Endodermal cell (in vitro differentiated cells): ENCODE data around the gene STYK1. TPM values are rescaled to one million over a fixed set of nuclear protein-coding genes. Genes with fewer than 3 reads are reported as not detected.

Experiments
- DNase-seq: peaks from one replicate; pipeline ENCODE4 v3.0.0-alpha.2; 2017
- H3K27ac ChIP-seq: 2 replicates; pipeline ENCODE4 v1.5.1; 2013; ENCODE audit warnings: mild to moderate bottlenecking, low read depth, low read length, moderate library complexity
- H3K27me3 ChIP-seq: 2 replicates; pipeline ENCODE4 v1.6.1; 2013; ENCODE audit warnings: mild to moderate bottlenecking, low read length, moderate library complexity; ENCODE audit not compliant: insufficient read depth, control insufficient read depth, poor library complexity, severe bottlenecking
- H3K36me3 ChIP-seq: 2 replicates; pipeline ENCODE4 v1.7.0; 2013; ENCODE audit warnings: mild to moderate bottlenecking, low read length, moderate library complexity; ENCODE audit not compliant: control insufficient read depth, insufficient read depth
- H3K4me1 ChIP-seq: one replicate; pipeline ENCODE4 v1.7.0; 2013; ENCODE audit warnings: low read length; ENCODE audit not compliant: control insufficient read depth, insufficient read depth
- H3K4me3 ChIP-seq: 2 replicates; pipeline ENCODE4 v1.5.1; 2013; ENCODE audit warnings: mild to moderate bottlenecking, low read length, moderate library complexity
- H3K9ac ChIP-seq: 2 replicates; pipeline ENCODE4 v1.6.1; 2013; ENCODE audit warnings: mild to moderate bottlenecking, low read length, moderate library complexity; ENCODE audit not compliant: poor library complexity, severe bottlenecking; ENCODE audit errors: extremely low read depth
- H3K9me3 ChIP-seq: 2 replicates; pipeline ENCODE4 v1.6.1; 2013; ENCODE audit warnings: mild to moderate bottlenecking, low read length, moderate library complexity; ENCODE audit not compliant: control insufficient read depth
- H3K27ac Mint-ChIP-seq: 2 replicates; pipeline ENCODE4 v1.8.0; 2020; ENCODE audit warnings: mixed read lengths
- H3K27me3 Mint-ChIP-seq: 2 replicates; pipeline ENCODE4 v1.8.0; 2021; ENCODE audit warnings: mild to moderate bottlenecking, mixed read lengths; ENCODE audit not compliant: insufficient read depth
- H3K36me3 Mint-ChIP-seq: 2 replicates; pipeline ENCODE4 v1.8.0; 2020; ENCODE audit warnings: low read depth, mixed read lengths
- H3K4me1 Mint-ChIP-seq: 2 replicates; pipeline ENCODE4 v1.8.0; 2020; ENCODE audit warnings: mixed read lengths
- H3K4me3 Mint-ChIP-seq: 2 replicates; pipeline ENCODE4 v1.8.0; 2020; ENCODE audit warnings: mild to moderate bottlenecking, moderate library complexity, mixed read lengths
- H3K9me3 Mint-ChIP-seq: 2 replicates; pipeline ENCODE4 v1.8.0; 2020; ENCODE audit warnings: mild to moderate bottlenecking, mixed read lengths
- WGBS, 2 experiments: methylation state at CpG; one replicate each; pipeline versions ENCODE4 v1.1.5 to v1.1.7; 2013; ENCODE audit warnings: missing lambda C conversion rate in 2 of 2, mixed read lengths in 1 of 2; ENCODE audit not compliant: insufficient coverage in 1 of 2, insufficient read length in 1 of 2; 5-methylcytosine and 5-hydroxymethylcytosine counted together
- total RNA-seq, 2 donors: library from RNA; stranded (reverse); fragmentation: NEBNext Ultra II Directional in 1 of 2; extraction: Animal tissue kit (Norgen Biotek cat#: 25700) in 1 of 2; gene quantifications; 2 replicates in 1 of 2; 3 replicates in 1 of 2; pipeline ENCODE4 v1.2.1, GENCODE V29; 2021
- TF ChIP-seq, protein P1 (sequence below): fragments of 200-600 bp; sonication (generic); conservative IDR thresholded peaks from 2 replicates; pipeline ENCODE4 v1.5.0; 2021; ENCODE audit warnings: antibody characterized with exemption, mild to moderate bottlenecking

STYK1 gene
- total RNA-seq, 2 donors from 2014 or later = 3.3 to 4.5 TPM

DNA sequence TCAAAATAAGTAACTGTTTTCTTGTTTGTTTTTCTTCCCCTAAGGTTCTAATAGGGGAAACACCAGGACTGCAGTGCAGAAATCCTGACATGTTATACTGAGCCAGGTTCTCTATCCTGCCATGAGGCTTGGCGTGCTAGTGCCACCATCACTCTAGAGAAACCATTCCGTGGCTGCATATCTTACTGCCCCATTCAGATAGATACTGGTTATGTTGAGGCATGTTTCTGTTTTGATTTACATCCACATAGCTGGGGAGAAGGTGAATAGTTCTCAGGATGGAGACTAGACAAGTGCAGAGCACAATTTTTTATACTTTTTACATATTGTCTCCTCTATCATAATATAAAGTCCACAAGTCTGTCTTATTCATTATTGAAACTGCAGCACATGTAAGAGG, 72.0 kb downstream of the STYK1 start:
- no peaks in the 10 kb centered on the region for H3K4me1 ChIP-seq
- TF ChIP-seq, protein P1, sequence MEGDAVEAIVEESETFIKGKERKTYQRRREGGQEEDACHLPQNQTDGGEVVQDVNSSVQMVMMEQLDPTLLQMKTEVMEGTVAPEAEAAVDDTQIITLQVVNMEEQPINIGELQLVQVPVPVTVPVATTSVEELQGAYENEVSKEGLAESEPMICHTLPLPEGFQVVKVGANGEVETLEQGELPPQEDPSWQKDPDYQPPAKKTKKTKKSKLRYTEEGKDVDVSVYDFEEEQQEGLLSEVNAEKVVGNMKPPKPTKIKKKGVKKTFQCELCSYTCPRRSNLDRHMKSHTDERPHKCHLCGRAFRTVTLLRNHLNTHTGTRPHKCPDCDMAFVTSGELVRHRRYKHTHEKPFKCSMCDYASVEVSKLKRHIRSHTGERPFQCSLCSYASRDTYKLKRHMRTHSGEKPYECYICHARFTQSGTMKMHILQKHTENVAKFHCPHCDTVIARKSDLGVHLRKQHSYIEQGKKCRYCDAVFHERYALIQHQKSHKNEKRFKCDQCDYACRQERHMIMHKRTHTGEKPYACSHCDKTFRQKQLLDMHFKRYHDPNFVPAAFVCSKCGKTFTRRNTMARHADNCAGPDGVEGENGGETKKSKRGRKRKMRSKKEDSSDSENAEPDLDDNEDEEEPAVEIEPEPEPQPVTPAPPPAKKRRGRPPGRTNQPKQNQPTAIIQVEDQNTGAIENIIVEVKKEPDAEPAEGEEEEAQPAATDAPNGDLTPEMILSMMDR = no peak
- peaks cover 34% of the 10 kb centered on the region for H3K36me3 ChIP-seq
- DNase-seq = no peak
- H3K27me3 Mint-ChIP-seq = no peaks in the 10 kb centered on the region
- no peaks in the 10 kb centered on the region for H3K9me3 Mint-ChIP-seq
- no peak overlapping the region for H3K4me3 Mint-ChIP-seq
- H3K9ac ChIP-seq = no peak overlapping the region
- H3K4me3 ChIP-seq = no peak overlapping the region
- H3K27ac Mint-ChIP-seq = no peak overlapping the region
- peaks cover 32% of the 10 kb centered on the region for H3K36me3 Mint-ChIP-seq
- no peaks in the 10 kb centered on the region for H3K27me3 ChIP-seq
- 100% methylated on average over 1 to 2 of the region's 2 CpGs for WGBS, 2 experiments
- no peaks in the 10 kb centered on the region for H3K9me3 ChIP-seq
- no peak overlapping the region for H3K27ac ChIP-seq
- no peaks in the 10 kb centered on the region for H3K4me1 Mint-ChIP-seq

DNA sequence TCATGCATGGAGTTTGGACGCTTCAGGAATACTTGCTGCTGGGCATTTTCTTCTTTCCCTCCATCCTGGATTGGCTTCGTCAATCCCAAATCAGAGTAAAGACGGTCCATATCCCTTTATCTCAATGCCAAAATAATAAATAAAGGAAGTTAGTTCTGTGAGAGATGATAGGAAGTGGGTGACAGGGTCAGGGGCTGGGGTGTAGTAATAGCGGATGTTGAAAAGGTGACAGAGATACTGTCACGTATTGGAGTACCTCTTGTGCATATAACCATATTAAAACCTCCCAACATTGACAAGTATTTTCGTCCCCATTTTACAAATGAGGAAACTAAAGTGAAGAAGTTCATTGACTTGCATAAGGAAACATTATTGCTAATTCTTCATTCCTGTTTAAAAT, 72.9 kb downstream of the STYK1 start:
- Mint-ChIP-seq H3K27me3 (no peaks in the 10 kb centered on the region), H3K27ac (no peak overlapping the region), H3K36me3 (peaks cover 27% of the 10 kb centered on the region), H3K4me3 (no peak overlapping the region), H3K4me1 (no peaks in the 10 kb centered on the region), H3K9me3 (no peaks in the 10 kb centered on the region)
- TF ChIP-seq, protein P1 = no peak
- Histone ChIP-seq H3K9me3 (no peaks in the 10 kb centered on the region), H3K27ac (no peak overlapping the region), H3K27me3 (no peaks in the 10 kb centered on the region), H3K9ac (no peak overlapping the region), H3K4me1 (no peaks in the 10 kb centered on the region), H3K36me3 (peaks cover 28% of the 10 kb centered on the region), H3K4me3 (no peak overlapping the region)
- no peak for DNase-seq
- WGBS, 2 experiments = 90 to 100% methylated on average over 1 to 6 of the region's 6 CpGs

DNA sequence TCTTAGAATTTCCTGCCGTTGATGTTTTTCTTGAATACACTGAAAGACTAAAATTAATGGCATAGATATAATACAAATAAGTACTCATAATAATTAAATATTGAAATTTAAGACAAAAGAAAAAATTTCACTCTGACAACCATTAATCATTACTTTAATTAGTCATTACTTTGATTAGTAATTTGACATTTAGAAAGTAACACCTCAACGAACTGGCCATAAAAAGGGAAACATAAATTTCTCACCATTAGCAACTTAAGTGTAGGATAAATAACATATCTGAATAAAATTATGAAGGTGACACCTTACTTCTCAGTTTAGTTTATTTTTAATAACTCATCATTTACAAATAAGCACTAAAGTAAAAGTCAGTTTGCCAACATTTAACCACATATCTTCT, 78.0 kb downstream of the STYK1 start:
- Histone ChIP-seq H3K36me3 (peaks cover 6% of the 10 kb centered on the region), H3K9ac (no peak overlapping the region), H3K4me3 (no peak overlapping the region), H3K27me3 (no peaks in the 10 kb centered on the region), H3K9me3 (no peaks in the 10 kb centered on the region), H3K27ac (no peak overlapping the region), H3K4me1 (no peaks in the 10 kb centered on the region)
- Mint-ChIP-seq H3K36me3 (peaks cover 10% of the 10 kb centered on the region), H3K27me3 (no peaks in the 10 kb centered on the region), H3K9me3 (no peaks in the 10 kb centered on the region), H3K27ac (no peak overlapping the region), H3K4me1 (no peaks in the 10 kb centered on the region), H3K4me3 (no peak overlapping the region)
- TF ChIP-seq, protein P1 = no peak
- WGBS, 2 experiments = 100% methylated on average over 1 of the region's 2 CpGs; no CpG with 5 or more reads in 1 of the 2 experiments
- DNase-seq = no peak
